H1 (cell line): Measurements from ENCODE around the gene UTRN. TPM values are rescaled to one million over a fixed set of nuclear protein-coding genes. Genes with fewer than 3 reads are reported as not detected.

Experiments used
- NANOG ChIP-seq: IDR thresholded peaks from 2 replicates; pipeline ENCODE4 v1.6.1; 2011; ENCODE audit warnings: low read length, low read depth, mild to moderate bottlenecking, inconsistent platforms; ENCODE audit not compliant: insufficient read depth, poor library complexity, severe bottlenecking
- NRF1 ChIP-seq: IDR thresholded peaks from 2 replicates; pipeline ENCODE4 v1.6.1; 2011; ENCODE audit warnings: mild to moderate bottlenecking, low read depth, low read length, improper control_type of control experiment
- SIRT6 ChIP-seq: IDR thresholded peaks from one replicate; pipeline ENCODE4 v1.7.1; 2012; ENCODE audit warnings: low read length, inconsistent platforms
- polyA plus RNA-seq, 7 experiments: library from polyadenylated mRNA; depleted of rRNA in 3 of 7; stranded (reverse) in 5 of 7; unstranded in 2 of 7; fragments of >200 nt in 5 of 7; fragments of 200-250 nt in 2 of 7; gene quantifications; 1 replicate in 5 of 7; 2 replicates in 1 of 7; 4 replicates in 1 of 7; pipeline versions ENCODE4 v1.2.1 to v1.2.3, GENCODE V29; 2011 to 2013; ENCODE audit warnings: missing spikeins in 2 of 7, mixed read lengths in 2 of 7
- total RNA-seq: library from RNA; stranded (reverse); fragmentation: NEBNext Ultra II Directional; extraction: Animal tissue kit (Norgen Biotek cat#: 25700); gene quantifications from 2 replicates; pipeline ENCODE4 v1.2.1, GENCODE V29; 2021
- TF ChIP-seq, protein P1 (sequence below): fragments of 300-600 bp; sonication (generic); IDR thresholded peaks from 2 replicates; pipeline ENCODE4 v1.7.1; 2012; ENCODE audit warnings: low read length, moderate library complexity, mild to moderate bottlenecking, inconsistent platforms; ENCODE audit not compliant: insufficient replicate concordance

The UTRN gene
- total and polyA plus RNA-seq, 2 of the 8 experiments (the other 6 are each of a cell fraction or from before 2014, with no cell fraction given): 25.0 to 112 TPM

DNA sequence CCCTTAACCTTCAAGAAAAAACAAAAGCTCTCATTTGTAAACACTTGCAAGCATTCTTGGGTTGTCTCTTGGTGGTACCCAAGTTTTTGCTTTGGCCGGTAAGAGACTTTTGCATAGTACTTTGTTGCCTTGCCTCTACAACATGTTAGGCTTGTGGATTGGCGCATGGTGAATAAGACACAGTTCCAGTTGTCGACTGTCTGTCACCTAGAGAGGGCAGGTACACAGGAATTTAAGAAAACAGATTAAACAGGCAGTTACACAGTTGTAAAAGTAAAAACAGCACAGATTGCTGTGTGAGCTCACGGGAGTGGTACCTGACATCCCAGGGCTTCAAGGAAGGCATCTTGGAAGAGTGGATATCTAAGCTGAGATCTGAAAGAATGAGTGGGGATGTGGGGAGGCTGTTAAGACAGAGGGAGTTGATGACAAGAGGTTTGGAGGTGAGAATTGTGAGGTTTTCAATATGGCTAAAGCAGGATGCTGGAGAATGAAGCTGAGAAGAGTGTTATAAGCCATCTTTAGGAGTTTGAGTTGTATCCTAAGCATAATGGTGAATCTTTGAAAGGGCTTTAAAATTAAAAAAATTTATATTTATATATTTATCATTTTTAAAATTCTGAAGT is 19.2 kb downstream of the UTRN start (continued):
- TF ChIP-seq, protein P1, sequence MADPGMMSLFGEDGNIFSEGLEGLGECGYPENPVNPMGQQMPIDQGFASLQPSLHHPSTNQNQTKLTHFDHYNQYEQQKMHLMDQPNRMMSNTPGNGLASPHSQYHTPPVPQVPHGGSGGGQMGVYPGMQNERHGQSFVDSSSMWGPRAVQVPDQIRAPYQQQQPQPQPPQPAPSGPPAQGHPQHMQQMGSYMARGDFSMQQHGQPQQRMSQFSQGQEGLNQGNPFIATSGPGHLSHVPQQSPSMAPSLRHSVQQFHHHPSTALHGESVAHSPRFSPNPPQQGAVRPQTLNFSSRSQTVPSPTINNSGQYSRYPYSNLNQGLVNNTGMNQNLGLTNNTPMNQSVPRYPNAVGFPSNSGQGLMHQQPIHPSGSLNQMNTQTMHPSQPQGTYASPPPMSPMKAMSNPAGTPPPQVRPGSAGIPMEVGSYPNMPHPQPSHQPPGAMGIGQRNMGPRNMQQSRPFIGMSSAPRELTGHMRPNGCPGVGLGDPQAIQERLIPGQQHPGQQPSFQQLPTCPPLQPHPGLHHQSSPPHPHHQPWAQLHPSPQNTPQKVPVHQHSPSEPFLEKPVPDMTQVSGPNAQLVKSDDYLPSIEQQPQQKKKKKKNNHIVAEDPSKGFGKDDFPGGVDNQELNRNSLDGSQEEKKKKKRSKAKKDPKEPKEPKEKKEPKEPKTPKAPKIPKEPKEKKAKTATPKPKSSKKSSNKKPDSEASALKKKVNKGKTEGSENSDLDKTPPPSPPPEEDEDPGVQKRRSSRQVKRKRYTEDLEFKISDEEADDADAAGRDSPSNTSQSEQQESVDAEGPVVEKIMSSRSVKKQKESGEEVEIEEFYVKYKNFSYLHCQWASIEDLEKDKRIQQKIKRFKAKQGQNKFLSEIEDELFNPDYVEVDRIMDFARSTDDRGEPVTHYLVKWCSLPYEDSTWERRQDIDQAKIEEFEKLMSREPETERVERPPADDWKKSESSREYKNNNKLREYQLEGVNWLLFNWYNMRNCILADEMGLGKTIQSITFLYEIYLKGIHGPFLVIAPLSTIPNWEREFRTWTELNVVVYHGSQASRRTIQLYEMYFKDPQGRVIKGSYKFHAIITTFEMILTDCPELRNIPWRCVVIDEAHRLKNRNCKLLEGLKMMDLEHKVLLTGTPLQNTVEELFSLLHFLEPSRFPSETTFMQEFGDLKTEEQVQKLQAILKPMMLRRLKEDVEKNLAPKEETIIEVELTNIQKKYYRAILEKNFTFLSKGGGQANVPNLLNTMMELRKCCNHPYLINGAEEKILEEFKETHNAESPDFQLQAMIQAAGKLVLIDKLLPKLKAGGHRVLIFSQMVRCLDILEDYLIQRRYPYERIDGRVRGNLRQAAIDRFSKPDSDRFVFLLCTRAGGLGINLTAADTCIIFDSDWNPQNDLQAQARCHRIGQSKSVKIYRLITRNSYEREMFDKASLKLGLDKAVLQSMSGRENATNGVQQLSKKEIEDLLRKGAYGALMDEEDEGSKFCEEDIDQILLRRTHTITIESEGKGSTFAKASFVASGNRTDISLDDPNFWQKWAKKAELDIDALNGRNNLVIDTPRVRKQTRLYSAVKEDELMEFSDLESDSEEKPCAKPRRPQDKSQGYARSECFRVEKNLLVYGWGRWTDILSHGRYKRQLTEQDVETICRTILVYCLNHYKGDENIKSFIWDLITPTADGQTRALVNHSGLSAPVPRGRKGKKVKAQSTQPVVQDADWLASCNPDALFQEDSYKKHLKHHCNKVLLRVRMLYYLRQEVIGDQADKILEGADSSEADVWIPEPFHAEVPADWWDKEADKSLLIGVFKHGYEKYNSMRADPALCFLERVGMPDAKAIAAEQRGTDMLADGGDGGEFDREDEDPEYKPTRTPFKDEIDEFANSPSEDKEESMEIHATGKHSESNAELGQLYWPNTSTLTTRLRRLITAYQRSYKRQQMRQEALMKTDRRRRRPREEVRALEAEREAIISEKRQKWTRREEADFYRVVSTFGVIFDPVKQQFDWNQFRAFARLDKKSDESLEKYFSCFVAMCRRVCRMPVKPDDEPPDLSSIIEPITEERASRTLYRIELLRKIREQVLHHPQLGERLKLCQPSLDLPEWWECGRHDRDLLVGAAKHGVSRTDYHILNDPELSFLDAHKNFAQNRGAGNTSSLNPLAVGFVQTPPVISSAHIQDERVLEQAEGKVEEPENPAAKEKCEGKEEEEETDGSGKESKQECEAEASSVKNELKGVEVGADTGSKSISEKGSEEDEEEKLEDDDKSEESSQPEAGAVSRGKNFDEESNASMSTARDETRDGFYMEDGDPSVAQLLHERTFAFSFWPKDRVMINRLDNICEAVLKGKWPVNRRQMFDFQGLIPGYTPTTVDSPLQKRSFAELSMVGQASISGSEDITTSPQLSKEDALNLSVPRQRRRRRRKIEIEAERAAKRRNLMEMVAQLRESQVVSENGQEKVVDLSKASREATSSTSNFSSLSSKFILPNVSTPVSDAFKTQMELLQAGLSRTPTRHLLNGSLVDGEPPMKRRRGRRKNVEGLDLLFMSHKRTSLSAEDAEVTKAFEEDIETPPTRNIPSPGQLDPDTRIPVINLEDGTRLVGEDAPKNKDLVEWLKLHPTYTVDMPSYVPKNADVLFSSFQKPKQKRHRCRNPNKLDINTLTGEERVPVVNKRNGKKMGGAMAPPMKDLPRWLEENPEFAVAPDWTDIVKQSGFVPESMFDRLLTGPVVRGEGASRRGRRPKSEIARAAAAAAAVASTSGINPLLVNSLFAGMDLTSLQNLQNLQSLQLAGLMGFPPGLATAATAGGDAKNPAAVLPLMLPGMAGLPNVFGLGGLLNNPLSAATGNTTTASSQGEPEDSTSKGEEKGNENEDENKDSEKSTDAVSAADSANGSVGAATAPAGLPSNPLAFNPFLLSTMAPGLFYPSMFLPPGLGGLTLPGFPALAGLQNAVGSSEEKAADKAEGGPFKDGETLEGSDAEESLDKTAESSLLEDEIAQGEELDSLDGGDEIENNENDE: no peak
- TF ChIP-seq NANOG (no peak), NRF1 (no peak), SIRT6 (no peak)
